ENCODE measurements around the gene IL1RAPL1.

IL1RAPL1 gene

GRCh38 chrX:28586981-28587551, at the start of gene IL1RAPL1:
Gene IL1RAPL1 (plus strand): TSS chrX:28587446.
- no peak for DNase-seq

- no peak for DNase-seq
Observed at GRCh38 chrX:28542791-28543190, 44.5 kb upstream of the IL1RAPL1 start.

- no peak for DNase-seq
Observed at GRCh38 chrX:28549838-28550237, 37.4 kb upstream of the IL1RAPL1 start.

- no peak for DNase-seq
Observed at GRCh38 chrX:28550331-28550872, 36.8 kb upstream of the IL1RAPL1 start.

GRCh38 chrX:28552322-28552721, 34.9 kb upstream of the IL1RAPL1 start:
- no peak for DNase-seq

- no peak for DNase-seq
Observed at GRCh38 chrX:28552882-28553829, 34.1 kb upstream of the IL1RAPL1 start.

- no peak for DNase-seq
Observed at GRCh38 chrX:28576117-28576516, 11.1 kb upstream of the IL1RAPL1 start.

- DNase-seq, result no peak
Observed at GRCh38 chrX:28581522-28581921, 5.7 kb upstream of the IL1RAPL1 start.

- no peak for DNase-seq
Observed at GRCh38 chrX:28582511-28582910, 4.7 kb upstream of the IL1RAPL1 start.

- no peak for DNase-seq
Observed at GRCh38 chrX:28584025-28584424, 3.2 kb upstream of the IL1RAPL1 start.

GRCh38 chrX:28585767-28586166, 1.5 kb upstream of the IL1RAPL1 start:
- DNase-seq, result no peak

- no peak for DNase-seq
Observed at GRCh38 chrX:28586286-28586685, 960 bp upstream of the IL1RAPL1 start.

GRCh38 chrX:28589046-28589445, 1.8 kb downstream of the IL1RAPL1 start:
- no peak for DNase-seq

- DNase-seq, result no peak
Observed at GRCh38 chrX:28590396-28590795, 3.1 kb downstream of the IL1RAPL1 start.

GRCh38 chrX:28591542-28591941, 4.3 kb downstream of the IL1RAPL1 start:
- DNase-seq, result no peak

- no peak for DNase-seq
Observed at GRCh38 chrX:28595346-28595745, 8.1 kb downstream of the IL1RAPL1 start.

GRCh38 chrX:28599957-28600356, 12.7 kb downstream of the IL1RAPL1 start:
- no peak for DNase-seq

- no peak for DNase-seq
Observed at GRCh38 chrX:28609003-28609402, 21.8 kb downstream of the IL1RAPL1 start.

- no peak for DNase-seq
Observed at GRCh38 chrX:28609917-28610613, 22.8 kb downstream of the IL1RAPL1 start.

GRCh38 chrX:28610746-28611145, 23.5 kb downstream of the IL1RAPL1 start:
- no peak for DNase-seq

GRCh38 chrX:28613558-28613957, 26.3 kb downstream of the IL1RAPL1 start:
- no peak for DNase-seq

- DNase-seq, result no peak
Observed at GRCh38 chrX:28625223-28625622, 38.0 kb downstream of the IL1RAPL1 start.

- no peak for DNase-seq
Observed at GRCh38 chrX:28626515-28626914, 39.3 kb downstream of the IL1RAPL1 start.
